Lower lobe of right lung (tissue), 2 donors: ENCODE results near the gene STEAP3. TPM values are rescaled to one million over a fixed set of nuclear protein-coding genes. Genes with fewer than 3 reads are reported as not detected.

Experiments
- ATAC-seq, 2 donors: fragments of 200-7000 bp; cut with Tn5 transposase; one replicate each; pipeline ENCODE4 v1.9.1; 2020 to 2022; ENCODE audit warnings: mild to moderate bottlenecking in 2 of 2, moderate library complexity in 2 of 2
- DNase-seq: peaks from one replicate; pipeline ENCODE4 v3.0.0-alpha.2; 2020
- H3K27ac ChIP-seq: fragments of 200-600 bp; one replicate; pipeline ENCODE4 v1.8.0; 2022
- H3K27me3 ChIP-seq: fragments of 200-600 bp; one replicate; pipeline ENCODE4 v1.8.0; 2022; ENCODE audit warnings: low read depth
- H3K36me3 ChIP-seq: fragments of 200-600 bp; one replicate; pipeline ENCODE4 v1.8.0; 2022; ENCODE audit warnings: mild to moderate bottlenecking
- H3K4me1 ChIP-seq: fragments of 200-600 bp; one replicate; pipeline ENCODE4 v1.8.0; 2022
- H3K4me3 ChIP-seq: fragments of 200-600 bp; one replicate; pipeline ENCODE4 v1.8.0; 2022; ENCODE audit warnings: mild to moderate bottlenecking
- H3K9me3 ChIP-seq: fragments of 200-600 bp; one replicate; pipeline ENCODE4 v1.8.0; 2022
- intact Hi-C: fragments of 100-400 bp; cut with DNase I; formaldehyde crosslinking; loops from one replicate; pipeline ENCODE4 v1.11.0; 2022
- total RNA-seq: library from RNA; stranded (reverse); fragmentation: NEBNext Ultra II Directional; extraction: Animal tissue kit (Norgen Biotek cat#: 25700); gene quantifications from one replicate; pipeline ENCODE4 v1.2.1, GENCODE V29; 2021
- TF ChIP-seq, protein P1 (sequence below): fragments of 200-600 bp; IDR thresholded peaks from one replicate; pipeline ENCODE4 v1.8.0; 2022; ENCODE audit warnings: antibody characterized with exemption, mild to moderate bottlenecking
- donor health status: DM: no; HTN: yes; CAD: no; lungs with severe emphysema.

STEAP3 gene
- total RNA-seq, 1 donor from 2014 or later = 18.3 TPM

DNA sequence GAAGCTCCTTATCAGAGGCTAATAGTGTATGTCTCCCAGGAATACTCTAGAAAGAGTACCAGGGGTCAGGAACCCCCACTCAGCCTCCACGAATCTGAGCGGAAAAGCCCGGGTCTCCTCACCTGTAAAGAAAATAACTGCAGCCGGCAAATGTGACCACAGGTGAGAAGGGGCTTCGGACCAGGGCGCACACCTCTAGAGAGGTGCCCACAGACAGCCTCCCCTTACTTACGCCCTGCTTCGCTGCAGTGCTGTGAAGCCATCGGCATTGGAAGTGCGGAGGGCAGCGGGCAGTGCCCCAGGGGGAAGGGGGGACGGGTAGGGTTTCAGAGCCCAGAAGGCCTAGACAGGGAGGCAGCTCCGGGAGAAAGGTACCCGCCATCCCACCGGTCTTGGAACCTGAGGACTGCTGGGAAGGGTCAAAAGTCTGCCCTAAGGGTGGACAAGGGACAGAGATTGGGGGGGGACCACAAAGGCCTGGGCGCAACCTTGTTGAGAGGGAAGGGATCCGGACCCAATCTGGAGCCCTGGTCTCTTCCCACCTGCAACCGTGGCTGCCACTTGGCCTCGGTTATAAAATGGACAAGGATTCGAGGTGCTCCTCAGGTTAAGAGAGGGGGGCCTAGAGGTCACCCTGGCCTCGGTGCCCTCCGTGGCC is 642 bp upstream of the STEAP3 start:
- ATAC-seq = no peak

GRCh38 chr2:119224391-119225104 is 914 bp downstream of the STEAP3 start:
- Histone ChIP-seq H3K36me3 (no peaks in the 10 kb centered on the region), H3K27ac (peak overlapping the region; percentile 24), H3K4me1 (peaks cover 29% of the 10 kb centered on the region), H3K27me3 (peaks cover 11% of the 10 kb centered on the region), H3K4me3 (peak overlapping the region; percentile 69), H3K9me3 (no peaks in the 10 kb centered on the region)
- intact Hi-C loops = no loop called here
- ATAC-seq (peak in 1 of 2 donors; percentile 28), DNase-seq (no peak)
- TF ChIP-seq, protein P1, sequence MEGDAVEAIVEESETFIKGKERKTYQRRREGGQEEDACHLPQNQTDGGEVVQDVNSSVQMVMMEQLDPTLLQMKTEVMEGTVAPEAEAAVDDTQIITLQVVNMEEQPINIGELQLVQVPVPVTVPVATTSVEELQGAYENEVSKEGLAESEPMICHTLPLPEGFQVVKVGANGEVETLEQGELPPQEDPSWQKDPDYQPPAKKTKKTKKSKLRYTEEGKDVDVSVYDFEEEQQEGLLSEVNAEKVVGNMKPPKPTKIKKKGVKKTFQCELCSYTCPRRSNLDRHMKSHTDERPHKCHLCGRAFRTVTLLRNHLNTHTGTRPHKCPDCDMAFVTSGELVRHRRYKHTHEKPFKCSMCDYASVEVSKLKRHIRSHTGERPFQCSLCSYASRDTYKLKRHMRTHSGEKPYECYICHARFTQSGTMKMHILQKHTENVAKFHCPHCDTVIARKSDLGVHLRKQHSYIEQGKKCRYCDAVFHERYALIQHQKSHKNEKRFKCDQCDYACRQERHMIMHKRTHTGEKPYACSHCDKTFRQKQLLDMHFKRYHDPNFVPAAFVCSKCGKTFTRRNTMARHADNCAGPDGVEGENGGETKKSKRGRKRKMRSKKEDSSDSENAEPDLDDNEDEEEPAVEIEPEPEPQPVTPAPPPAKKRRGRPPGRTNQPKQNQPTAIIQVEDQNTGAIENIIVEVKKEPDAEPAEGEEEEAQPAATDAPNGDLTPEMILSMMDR = no peak

More for the DNA sequence above, 642 bp upstream of the STEAP3 start:
- peaks cover 29% of the 10 kb centered on the region for H3K4me1 ChIP-seq
- H3K27ac ChIP-seq = no peak overlapping the region
- intact Hi-C loops = no loop called here
- H3K4me3 ChIP-seq = peak overlapping the region; percentile 69
- H3K36me3 ChIP-seq = no peaks in the 10 kb centered on the region
- TF ChIP-seq, protein P1 = no peak
- H3K9me3 ChIP-seq = no peaks in the 10 kb centered on the region
- DNase-seq = no peak
- H3K27me3 ChIP-seq = peaks cover 11% of the 10 kb centered on the region

- no peak for DNase-seq
- intact Hi-C loops = no loop called here
Observed at GRCh38 chr2:119225105-119225865, 1.7 kb downstream of the STEAP3 start.

GRCh38 chr2:119225926-119226325 is 2.3 kb downstream of the STEAP3 start:
- TF ChIP-seq, protein P1 = no peak
- no peaks in the 10 kb centered on the region for H3K9me3 ChIP-seq
- ATAC-seq (no peak), DNase-seq (no peak)
- peaks cover 11% of the 10 kb centered on the region for H3K27me3 ChIP-seq
- intact Hi-C loops = no loop called here
- H3K27ac ChIP-seq = no peak overlapping the region
- H3K4me3 ChIP-seq = no peak overlapping the region
- peaks cover 29% of the 10 kb centered on the region for H3K4me1 ChIP-seq
- H3K36me3 ChIP-seq = no peaks in the 10 kb centered on the region

More at GRCh38 chr2:119225105-119225865, 1.7 kb downstream of the STEAP3 start:
- no peaks in the 10 kb centered on the region for H3K9me3 ChIP-seq
- H3K4me3 ChIP-seq = no peak overlapping the region
- H3K27ac ChIP-seq = no peak overlapping the region
- H3K27me3 ChIP-seq = peaks cover 11% of the 10 kb centered on the region
- no peaks in the 10 kb centered on the region for H3K36me3 ChIP-seq
- ATAC-seq = peak in 1 of 2 donors; percentile 2
- peaks cover 29% of the 10 kb centered on the region for H3K4me1 ChIP-seq
- TF ChIP-seq, protein P1 = no peak

GRCh38 chr2:119227346-119227745 is 3.7 kb downstream of the STEAP3 start:
- TF ChIP-seq, protein P1 = no peak

More at GRCh38 chr2:119227346-119227745, 3.7 kb downstream of the STEAP3 start:
- Histone ChIP-seq H3K4me3 (no peak overlapping the region), H3K27ac (no peak overlapping the region), H3K36me3 (no peaks in the 10 kb centered on the region), H3K9me3 (no peaks in the 10 kb centered on the region), H3K4me1 (peaks cover 29% of the 10 kb centered on the region), H3K27me3 (peaks cover 11% of the 10 kb centered on the region)
- intact Hi-C loops = no loop called here
- DNase-seq (no peak), ATAC-seq (no peak)
